Aorta (tissue), 5 donors: ENCODE results near the gene HADH. TPM values are rescaled to one million over a fixed set of nuclear protein-coding genes. Genes with fewer than 3 reads are reported as not detected.
"Not testable (repeated sequence)": the region's sequence is repeated elsewhere in the genome, so short reads cannot be mapped to it uniquely, and the experiment has no call there.

Experiments
- ATAC-seq: fragments of 200-7000 bp; cut with Tn5 transposase; one replicate; pipeline ENCODE4 v1.9.1; 2022; ENCODE audit warnings: moderate library complexity; ENCODE audit not compliant: low FRiP score
- DNase-seq, 2 donors: peaks; one replicate each; pipeline ENCODE4 v3.0.0-alpha.2; 2020
- H3K27ac ChIP-seq, 2 donors: one replicate each; pipeline ENCODE4 v1.5.1; 2013; ENCODE audit warnings: low read length in 2 of 2, mild to moderate bottlenecking in 2 of 2, moderate library complexity in 2 of 2, control low read depth in 1 of 2, inconsistent platforms in 1 of 2, low read depth in 1 of 2
- H3K27me3 ChIP-seq, 2 donors: one replicate each; pipeline ENCODE4 v1.6.1; 2013; ENCODE audit warnings: control low read depth in 1 of 2, low read length in 1 of 2, mild to moderate bottlenecking in 1 of 2, moderate library complexity in 1 of 2; ENCODE audit not compliant: insufficient read depth in 2 of 2, control insufficient read depth in 1 of 2
- H3K36me3 ChIP-seq, 2 donors: one replicate each; pipeline ENCODE4 v1.6.1; 2013; ENCODE audit warnings: control low read depth in 1 of 2, low read length in 1 of 2, mild to moderate bottlenecking in 1 of 2; ENCODE audit not compliant: insufficient read depth in 2 of 2, control insufficient read depth in 1 of 2
- H3K4me1 ChIP-seq, 2 donors: one replicate each; pipeline ENCODE4 v1.6.1; 2013; ENCODE audit warnings: low read length in 2 of 2, control low read depth in 1 of 2, mild to moderate bottlenecking in 1 of 2, moderate library complexity in 1 of 2; ENCODE audit not compliant: insufficient read depth in 2 of 2, control insufficient read depth in 1 of 2
- H3K4me3 ChIP-seq, 2 donors: one replicate each; pipeline ENCODE4 v1.5.1; 2013; ENCODE audit warnings: low read length in 2 of 2, control low read depth in 1 of 2, mild to moderate bottlenecking in 1 of 2
- H3K9me3 ChIP-seq: one replicate; pipeline ENCODE4 v1.6.1; 2013; ENCODE audit warnings: mild to moderate bottlenecking, low read length; ENCODE audit not compliant: control insufficient read depth
- WGBS, 2 donors: extraction: QIAGEN DNeasy Blood & Tissue Kit; methylation state at CpG; one replicate each; pipeline ENCODE4 v1.1.7; 2013; 5-methylcytosine and 5-hydroxymethylcytosine counted together
- intact Hi-C, 2 donors: fragments of 100-400 bp; cut with DNase I; formaldehyde crosslinking; loops; one replicate each; pipeline versions ENCODE4 v1.14.2 to v1.15.0; 2022
- polyA plus RNA-seq, 2 donors: library from polyadenylated mRNA; stranded (reverse); fragments of 200-250 nt; gene quantifications; one replicate each; pipeline ENCODE4 v1.2.3, GENCODE V29; 2013
- total RNA-seq, 2 donors: library from RNA; stranded (reverse); fragmentation: NEBNext Ultra II Directional; extraction: Animal tissue kit (Norgen Biotek cat#: 25700); gene quantifications; one replicate each; pipeline ENCODE4 v1.2.1, GENCODE V29; 2021
- donor health status: healthy with polysubstance abuse.
- donor health status: Bipolar disorder and iron deficiency.
- donor health status: DM: no; HTN: no; CAD: no.
- donor health status: DM: no; HTN: no; CAD: no.
- donor health status: DM: yes; HTN: yes; CAD: no.

Gene HADH
- total and polyA plus RNA-seq, 4 donors, result 38.2 to 79.2 (median 56.5) TPM

DNA sequence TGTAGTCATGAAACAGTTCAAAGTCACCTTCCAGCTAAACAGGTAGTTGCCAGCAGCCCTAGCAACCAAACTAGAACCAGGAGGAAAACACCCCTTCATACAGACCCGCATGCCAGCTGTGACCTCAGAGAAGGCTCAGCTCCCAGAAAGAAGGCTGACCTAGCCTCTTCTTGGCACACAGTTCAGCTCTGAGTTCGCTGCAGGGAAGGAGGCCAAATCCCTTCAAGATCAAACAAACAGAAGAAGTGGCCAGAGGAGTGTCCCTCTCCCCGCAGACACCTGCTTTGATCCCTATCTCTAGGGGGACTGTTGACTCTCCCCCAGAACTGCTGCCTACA is 56.0 kb downstream of the HADH start:
- H3K4me3 ChIP-seq, result no peak overlapping the region
- H3K27me3 ChIP-seq, result no peaks in the 10 kb centered on the region
- 3 to 7% methylated on average over 3 of the region's 3 CpGs for WGBS, 2 donors
- intact Hi-C loops, result no loop called here
- no peak overlapping the region for H3K27ac ChIP-seq
- peaks cover 0 to 3% of the 10 kb centered on the region in 2 donors for H3K4me1 ChIP-seq
- DNase-seq, result peak; percentile 60 to 75
- peaks cover 2% of the 10 kb centered on the region for H3K9me3 ChIP-seq
- H3K36me3 ChIP-seq, result peaks cover 0 to 2% of the 10 kb centered on the region in 2 donors
- ATAC-seq, result no peak

DNA sequence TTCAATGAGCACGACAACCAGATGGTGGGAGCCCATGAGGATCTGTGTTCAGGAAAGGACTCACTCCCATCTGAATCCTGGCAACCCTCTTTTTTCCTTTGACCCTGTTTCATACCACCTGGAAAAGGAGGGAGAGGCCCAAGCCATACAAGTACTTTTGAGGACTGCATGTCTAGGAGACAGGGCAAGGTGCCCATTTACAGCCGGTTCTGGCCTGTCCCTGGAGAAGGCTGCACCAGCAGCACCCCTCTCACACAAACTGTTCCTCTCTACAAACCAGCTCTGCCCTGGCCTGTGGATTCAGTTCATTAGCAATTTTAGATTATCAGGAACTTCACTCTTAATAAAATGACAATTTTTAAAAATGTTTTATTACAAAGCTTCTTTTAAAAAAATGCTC is 57.5 kb downstream of the HADH start:
- no peak for ATAC-seq
- no peak overlapping the region for H3K27ac ChIP-seq

GRCh38 chr4:108048157-108048556 is 58.5 kb downstream of the HADH start:
- peaks cover 0 to 2% of the 10 kb centered on the region in 2 donors for H3K36me3 ChIP-seq
- 79 to 90% methylated on average over 6 of the region's 6 CpGs for WGBS, 2 donors
- no peak overlapping the region for H3K4me3 ChIP-seq
- peaks cover 0 to 3% of the 10 kb centered on the region in 2 donors for H3K4me1 ChIP-seq
- no peaks in the 10 kb centered on the region for H3K27me3 ChIP-seq
- no peak for ATAC-seq
- intact Hi-C loops, result no loop called here
- no peak for DNase-seq
- no peak overlapping the region for H3K27ac ChIP-seq
- peaks cover 2% of the 10 kb centered on the region for H3K9me3 ChIP-seq

More for the DNA sequence above, 57.5 kb downstream of the HADH start:
- no peaks in the 10 kb centered on the region for H3K27me3 ChIP-seq
- peaks cover 0 to 3% of the 10 kb centered on the region in 2 donors for H3K4me1 ChIP-seq
- peaks cover 0 to 2% of the 10 kb centered on the region in 2 donors for H3K36me3 ChIP-seq
- no peak overlapping the region for H3K4me3 ChIP-seq
- 57 to 61% methylated on average over 2 of the region's 2 CpGs for WGBS, 2 donors
- no peak for DNase-seq
- H3K9me3 ChIP-seq, result peaks cover 2% of the 10 kb centered on the region
- intact Hi-C loops, result no loop called here

DNA sequence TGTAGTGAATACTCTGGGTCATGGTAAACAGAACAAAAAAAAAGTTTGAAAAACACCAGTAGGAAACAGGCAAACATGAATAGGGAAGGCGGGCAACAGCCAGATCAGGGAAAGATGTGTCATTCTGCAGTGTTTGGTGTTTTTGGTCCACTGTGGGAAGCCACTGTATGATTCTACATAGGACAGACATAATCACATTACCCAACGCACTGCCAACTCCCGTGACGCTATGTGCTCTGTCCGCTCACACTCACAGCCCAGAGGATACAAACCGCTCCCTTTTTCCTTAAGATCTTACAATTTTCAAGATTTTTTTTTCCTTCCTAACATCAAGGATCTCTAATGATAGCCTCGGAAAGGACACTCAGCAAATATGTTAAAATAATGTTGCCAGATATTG is 59.3 kb downstream of the HADH start:
- 94 to 95% methylated on average over 7 of the region's 7 CpGs for WGBS, 2 donors
- intact Hi-C loops, result no loop called here
- DNase-seq (no peak), ATAC-seq (no peak)
- Histone ChIP-seq H3K4me3 (no peak overlapping the region), H3K27ac (no peak overlapping the region), H3K27me3 (no peaks in the 10 kb centered on the region), H3K9me3 (no peaks in the 10 kb centered on the region), H3K4me1 (peaks cover 0 to 3% of the 10 kb centered on the region in 2 donors), H3K36me3 (no peaks in the 10 kb centered on the region)

GRCh38 chr4:108049406-108049805 is 59.7 kb downstream of the HADH start:
- peaks cover 0 to 3% of the 10 kb centered on the region in 2 donors for H3K4me1 ChIP-seq
- DNase-seq (no peak), ATAC-seq (no peak)
- WGBS, 2 donors, result 92 to 95% methylated on average over 5 of the region's 5 CpGs
- intact Hi-C loops, result no loop called here
- no peaks in the 10 kb centered on the region for H3K36me3 ChIP-seq
- H3K27ac ChIP-seq, result no peak overlapping the region
- no peaks in the 10 kb centered on the region for H3K9me3 ChIP-seq
- H3K4me3 ChIP-seq, result no peak overlapping the region
- H3K27me3 ChIP-seq, result no peaks in the 10 kb centered on the region

GRCh38 chr4:108050166-108051111 is 60.8 kb downstream of the HADH start:
- H3K4me1 ChIP-seq, H3K27ac ChIP-seq, DNase-seq, H3K36me3 ChIP-seq, H3K4me3 ChIP-seq, intact Hi-C loops, H3K27me3 ChIP-seq, ATAC-seq, H3K9me3 ChIP-seq: not testable (repeated sequence)
- 92 to 93% methylated on average over 8 of the region's 10 CpGs for WGBS, 2 donors

DNA sequence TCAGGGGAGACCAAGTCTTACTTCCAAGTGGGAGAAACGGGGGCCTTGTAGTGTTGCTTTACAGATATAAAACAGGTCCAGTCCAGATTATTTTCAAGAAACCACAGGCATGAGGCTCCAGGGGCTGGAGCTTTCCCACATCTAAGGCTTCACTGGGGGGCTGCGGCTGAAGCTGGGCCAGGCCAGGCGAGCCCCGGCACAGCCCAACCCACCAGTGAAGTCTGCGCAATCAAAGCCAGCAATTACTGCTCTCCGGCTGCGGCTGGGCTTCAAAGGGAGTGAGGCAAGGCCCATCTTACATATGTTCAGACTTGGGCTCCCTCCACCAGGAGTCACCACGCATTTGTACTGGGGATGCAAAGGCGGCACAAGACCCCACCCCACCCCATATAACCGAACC is 61.7 kb downstream of the HADH start:
- no peak overlapping the region for H3K4me3 ChIP-seq
- no peaks in the 10 kb centered on the region for H3K9me3 ChIP-seq
- H3K27me3 ChIP-seq, result no peaks in the 10 kb centered on the region
- ATAC-seq (no peak), DNase-seq (no peak)
- 88 to 89% methylated on average over 10 of the region's 10 CpGs for WGBS, 2 donors
- no peaks in the 10 kb centered on the region for H3K4me1 ChIP-seq
- H3K27ac ChIP-seq, result no peak overlapping the region
- intact Hi-C loops, result no loop called here
- H3K36me3 ChIP-seq, result no peaks in the 10 kb centered on the region

GRCh38 chr4:108052558-108053120 is 63.0 kb downstream of the HADH start:
- no peak for ATAC-seq
- intact Hi-C loops, result no loop called here
- H3K36me3 ChIP-seq, result no peaks in the 10 kb centered on the region
- H3K27ac ChIP-seq, result no peak overlapping the region
- no peak for DNase-seq
- H3K9me3 ChIP-seq, result no peaks in the 10 kb centered on the region
- H3K4me1 ChIP-seq, result no peaks in the 10 kb centered on the region
- no peak overlapping the region for H3K4me3 ChIP-seq
- 89 to 90% methylated on average over 2 of the region's 2 CpGs for WGBS, 2 donors
- no peaks in the 10 kb centered on the region for H3K27me3 ChIP-seq

DNA sequence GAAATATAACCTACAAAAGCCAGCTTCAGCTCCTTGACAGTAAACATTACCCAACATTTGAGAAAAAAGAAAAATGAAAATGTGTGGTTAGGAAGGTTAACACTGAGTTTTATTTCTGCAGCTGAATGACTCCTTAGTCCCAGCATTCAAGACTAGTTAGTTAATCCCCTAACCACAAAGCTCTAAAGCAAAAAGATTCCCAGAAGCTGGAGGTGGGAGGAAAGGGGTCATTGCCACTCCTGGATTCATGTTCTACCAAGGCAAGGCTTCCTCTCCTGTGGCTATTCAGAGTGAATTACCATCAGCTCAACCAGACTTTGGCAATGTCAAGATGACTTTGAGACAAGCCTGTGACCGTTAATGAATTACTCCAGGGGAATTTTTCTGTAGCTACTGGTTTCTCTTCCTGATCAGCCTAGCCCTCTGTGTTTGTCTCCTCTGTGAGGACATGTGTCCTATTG is 63.6 kb downstream of the HADH start:
- 83% methylated on average over 1 of the region's 1 CpG for WGBS, 2 donors
- Histone ChIP-seq H3K9me3 (no peaks in the 10 kb centered on the region), H3K27ac (no peak overlapping the region), H3K36me3 (no peaks in the 10 kb centered on the region), H3K27me3 (no peaks in the 10 kb centered on the region), H3K4me1 (no peaks in the 10 kb centered on the region), H3K4me3 (no peak overlapping the region)
- no peak for ATAC-seq
- intact Hi-C loops, result no loop called here
- no peak for DNase-seq
